Transverse colon (tissue), 4 donors: Measurements from ENCODE around the gene PTPRN2. TPM values are rescaled to one million over a fixed set of nuclear protein-coding genes. Genes with fewer than 3 reads are reported as not detected.

Experiments
- DNase-seq: peaks from one replicate; pipeline ENCODE4 v3.0.0-alpha.2; 2019
- H3K27ac ChIP-seq, 4 donors: fragments of 200-600 bp; sonication (generic); 2 replicates each; pipeline ENCODE4 v1.5.1; 2016 to 2018; ENCODE audit warnings: inconsistent platforms in 4 of 4
- H3K27me3 ChIP-seq: fragments of 200-600 bp; sonication (generic); 2 replicates; pipeline ENCODE4 v1.5.1; 2017; ENCODE audit warnings: inconsistent platforms
- H3K36me3 ChIP-seq, 4 donors: fragments of 200-600 bp; sonication (generic); 2 replicates each; pipeline ENCODE4 v1.5.1; 2017 to 2019; ENCODE audit warnings: inconsistent platforms in 4 of 4
- H3K4me1 ChIP-seq, 4 donors: fragments of 200-600 bp; sonication (generic); 2 replicates each; pipeline ENCODE4 v1.5.1; 2017 to 2020; ENCODE audit warnings: inconsistent platforms in 4 of 4
- H3K4me3 ChIP-seq, 4 donors: fragments of 200-600 bp; sonication (generic); 1 replicate in 1 of 4; 2 replicates in 3 of 4; pipeline versions ENCODE4 v1.5.1 to v1.6.1; 2017 to 2019; ENCODE audit warnings: inconsistent platforms in 4 of 4
- H3K9me3 ChIP-seq, 2 donors: fragments of 200-600 bp; sonication (generic); 2 replicates each; pipeline ENCODE4 v1.5.1; 2017 to 2019; ENCODE audit warnings: inconsistent platforms in 2 of 2
- EP300 ChIP-seq: sonication (generic); formaldehyde crosslinking; IDR thresholded peaks from one replicate; pipeline ENCODE4 v1.6.1; 2017; ENCODE audit warnings: antibody characterized with exemption, low read depth
- POLR2A ChIP-seq: fragments of 450-650 bp; IDR thresholded peaks from one replicate; pipeline ENCODE4 v1.6.1; 2016; ENCODE audit warnings: antibody characterized with exemption, mild to moderate bottlenecking, moderate library complexity
- POLR2AphosphoS5 ChIP-seq, 3 donors: sonication (generic); formaldehyde crosslinking; IDR thresholded peaks; one replicate each; pipeline ENCODE4 v1.6.1; 2016; ENCODE audit warnings: antibody characterized with exemption in 3 of 3
- WGBS, 2 donors: methylation state at CpG; one replicate each; pipeline ENCODE4 v1.1.5; 2018; ENCODE audit warnings: low coverage in 1 of 2; 5-methylcytosine and 5-hydroxymethylcytosine counted together
- in situ Hi-C, 4 donors: fragments of 200-750 bp; cut with MboI; loops; one replicate each; pipeline versions ENCODE4 v1.15.0 to v1.15.1; 2017; ENCODE audit warnings: low sequenced_read_pairs in 3 of 4, low pct_ligation_motif_present in 1 of 4, low pct_unique_long_range_greater_than_20kb in 1 of 4
- intact Hi-C: fragments of 100-400 bp; cut with DNase I; formaldehyde crosslinking; loops from one replicate; pipeline ENCODE4 v1.15.1; 2023; ENCODE audit warnings: low total_unique reads
- total RNA-seq, 4 donors: library from RNA; depleted of rRNA; stranded (reverse); fragments of >200 nt; gene quantifications; one replicate each; pipeline ENCODE4 v1.1.0, GENCODE V29; 2016
- TF ChIP-seq, protein P1 (sequence below), 5 experiments: fragments of 200-600 bp in 3 of 5; fragments of 450-650 bp in 2 of 5; sonication (generic) in 3 of 5; IDR thresholded peaks; 1 replicate in 2 of 5; 2 replicates in 3 of 5; pipeline ENCODE4 v1.5.1; 2016 to 2017; ENCODE audit warnings: antibody characterized with exemption in 5 of 5, inconsistent platforms in 3 of 5, mild to moderate bottlenecking in 2 of 5, moderate library complexity in 1 of 5

Gene PTPRN2
- total RNA-seq, 4 donors from 2014 or later, result 15.4 to 31.1 (median 21.8) TPM

DNA sequence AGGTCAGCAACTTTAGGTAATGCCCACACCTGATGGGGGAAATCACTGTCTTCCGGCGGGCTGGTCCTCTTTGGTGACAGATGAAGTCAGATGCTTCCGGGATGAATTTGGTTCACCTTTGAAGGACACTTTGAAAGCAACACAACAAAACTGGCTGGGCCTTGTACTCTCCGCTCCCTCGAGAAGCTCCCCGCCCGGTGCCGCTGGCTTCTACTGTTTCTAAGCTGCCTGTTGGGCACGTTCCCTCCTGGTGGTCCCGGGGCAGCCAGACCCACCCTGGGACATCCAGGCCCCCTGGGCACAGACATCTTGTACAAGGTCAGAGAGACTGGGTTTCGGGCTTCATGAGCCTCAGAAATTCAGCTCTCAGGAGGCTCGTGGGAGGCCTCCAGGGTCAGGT, 798.5 kb downstream of the PTPRN2 start:
- no peaks in the 10 kb centered on the region for H3K36me3 ChIP-seq
- intact Hi-C loops, result no loop called here
- H3K4me3 ChIP-seq, result no peak overlapping the region
- no peak for DNase-seq
- WGBS, 2 donors, result 90 to 100% methylated on average over 2 to 11 of the region's 12 CpGs
- no peaks in the 10 kb centered on the region for H3K9me3 ChIP-seq
- in situ Hi-C loops, result no loop called here
- H3K27me3 ChIP-seq, result no peaks in the 10 kb centered on the region
- H3K27ac ChIP-seq, result no peak overlapping the region
- TF ChIP-seq EP300 (no peak), POLR2A (no peak), POLR2AphosphoS5 (IDR thresholded peaks at IDR 0.05) (no peak)
- no peaks in the 10 kb centered on the region for H3K4me1 ChIP-seq

- Histone ChIP-seq H3K36me3 (no peaks in the 10 kb centered on the region), H3K4me1 (no peaks in the 10 kb centered on the region), H3K9me3 (no peaks in the 10 kb centered on the region), H3K27ac (no peak overlapping the region), H3K27me3 (no peaks in the 10 kb centered on the region), H3K4me3 (no peak overlapping the region)
- WGBS, 2 donors, result 85% methylated on average over 5 of the region's 12 CpGs; no CpG with 5 or more reads in 1 of the 2 donors
- DNase-seq, result no peak
- no peak for TF ChIP-seq POLR2A
- no peak for TF ChIP-seq EP300
- TF ChIP-seq, protein P1, sequence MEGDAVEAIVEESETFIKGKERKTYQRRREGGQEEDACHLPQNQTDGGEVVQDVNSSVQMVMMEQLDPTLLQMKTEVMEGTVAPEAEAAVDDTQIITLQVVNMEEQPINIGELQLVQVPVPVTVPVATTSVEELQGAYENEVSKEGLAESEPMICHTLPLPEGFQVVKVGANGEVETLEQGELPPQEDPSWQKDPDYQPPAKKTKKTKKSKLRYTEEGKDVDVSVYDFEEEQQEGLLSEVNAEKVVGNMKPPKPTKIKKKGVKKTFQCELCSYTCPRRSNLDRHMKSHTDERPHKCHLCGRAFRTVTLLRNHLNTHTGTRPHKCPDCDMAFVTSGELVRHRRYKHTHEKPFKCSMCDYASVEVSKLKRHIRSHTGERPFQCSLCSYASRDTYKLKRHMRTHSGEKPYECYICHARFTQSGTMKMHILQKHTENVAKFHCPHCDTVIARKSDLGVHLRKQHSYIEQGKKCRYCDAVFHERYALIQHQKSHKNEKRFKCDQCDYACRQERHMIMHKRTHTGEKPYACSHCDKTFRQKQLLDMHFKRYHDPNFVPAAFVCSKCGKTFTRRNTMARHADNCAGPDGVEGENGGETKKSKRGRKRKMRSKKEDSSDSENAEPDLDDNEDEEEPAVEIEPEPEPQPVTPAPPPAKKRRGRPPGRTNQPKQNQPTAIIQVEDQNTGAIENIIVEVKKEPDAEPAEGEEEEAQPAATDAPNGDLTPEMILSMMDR (IDR thresholded peaks at IDR 0.05), result no peak
- TF ChIP-seq POLR2AphosphoS5 (IDR thresholded peaks at IDR 0.05), result no peak
- intact Hi-C loops (no loop called here), in situ Hi-C loops (no loop called here)
Measured at GRCh38 chr7:157788573-157788972, 799.0 kb downstream of the PTPRN2 start.

- TF ChIP-seq EP300 (no peak), POLR2A (no peak), POLR2AphosphoS5 (IDR thresholded peaks at IDR 0.05) (no peak)
- TF ChIP-seq, protein P1 (IDR thresholded peaks at IDR 0.05), result no peak
- intact Hi-C loops, result no loop called here
- 81% methylated on average over 13 of the region's 13 CpGs; no CpG with 5 or more reads in 1 of the 2 donors for WGBS, 2 donors
Measured at GRCh38 chr7:157787275-157787701, 800.3 kb downstream of the PTPRN2 start.

GRCh38 chr7:157786375-157787274, 801.0 kb downstream of the PTPRN2 start:
- in situ Hi-C loops (no loop called here), intact Hi-C loops (no loop called here)

More at GRCh38 chr7:157787275-157787701, 800.3 kb downstream of the PTPRN2 start:
- Histone ChIP-seq H3K9me3 (no peaks in the 10 kb centered on the region), H3K4me1 (no peaks in the 10 kb centered on the region), H3K4me3 (no peak overlapping the region), H3K27me3 (no peaks in the 10 kb centered on the region), H3K36me3 (no peaks in the 10 kb centered on the region), H3K27ac (no peak overlapping the region)
- DNase-seq, result no peak
- in situ Hi-C loops, result no loop called here

More at GRCh38 chr7:157786375-157787274, 801.0 kb downstream of the PTPRN2 start:
- TF ChIP-seq POLR2A, result no peak
- TF ChIP-seq, protein P1 (IDR thresholded peaks at IDR 0.05), result no peak
- no peak for TF ChIP-seq EP300
- no peak for TF ChIP-seq POLR2AphosphoS5 (IDR thresholded peaks at IDR 0.05)
- Histone ChIP-seq H3K4me1 (no peaks in the 10 kb centered on the region), H3K36me3 (no peaks in the 10 kb centered on the region), H3K27me3 (no peaks in the 10 kb centered on the region), H3K9me3 (no peaks in the 10 kb centered on the region), H3K27ac (no peak overlapping the region), H3K4me3 (no peak overlapping the region)
- DNase-seq, result no peak
- 96% methylated on average over 28 of the region's 47 CpGs; no CpG with 5 or more reads in 1 of the 2 donors for WGBS, 2 donors
